ENCODE data around the gene ZNF438. TPM values are rescaled to one million over a fixed set of nuclear protein-coding genes. Genes with fewer than 3 reads are reported as not detected.
A peak's percentile ranks its signal among the peaks of the same experiment; 100 is the strongest.

The ZNF438 gene
- total and polyA plus RNA-seq, 11 donors: 9.0 to 14.7 (median 13.2) TPM

DNA sequence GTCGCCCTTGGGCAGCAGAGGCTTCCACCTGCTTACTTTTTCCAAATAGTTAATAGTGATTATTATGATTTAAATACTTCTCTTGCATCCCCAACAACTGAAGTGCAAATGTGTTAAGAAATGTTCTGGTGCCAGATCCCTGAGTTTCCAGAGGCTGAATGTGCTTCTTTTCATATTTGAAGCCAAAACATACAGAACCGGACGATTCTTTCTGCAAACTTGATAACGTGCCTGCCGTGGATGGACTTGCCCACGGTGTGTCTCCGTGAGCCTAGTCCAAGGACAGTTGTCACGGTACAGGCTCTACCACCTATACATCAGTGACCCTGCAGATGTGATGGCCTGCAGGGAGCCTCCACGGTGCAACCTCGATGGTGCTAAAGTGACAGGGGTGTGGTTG, 203.5 kb downstream of the ZNF438 start:
- DNase-seq: no peak
- intact Hi-C loops (cut with DNase I): no loop called here
- Histone ChIP-seq H3K9me3 (no peaks in the 10 kb centered on the region), H3K4me3 (peak overlapping the region in 5 of 12 donors; percentile 2 to 18 (median 9)), H3K36me3 (no peaks in the 10 kb centered on the region), H3K27me3 (no peaks in the 10 kb centered on the region), H3K27ac (no peak overlapping the region), H3K4me1 (peaks cover 0 to 18% (median 12%) of the 10 kb centered on the region in 12 donors)
- ATAC-seq: peak in 2 of 4 donors; percentile 33 to 49
- WGBS, 4 donors: 28 to 54% (median 35%) methylated on average over 10 of the region's 10 CpGs
- TF ChIP-seq POLR2A (IDR thresholded peaks at IDR 0.05): no peak
- TF ChIP-seq, protein P1, sequence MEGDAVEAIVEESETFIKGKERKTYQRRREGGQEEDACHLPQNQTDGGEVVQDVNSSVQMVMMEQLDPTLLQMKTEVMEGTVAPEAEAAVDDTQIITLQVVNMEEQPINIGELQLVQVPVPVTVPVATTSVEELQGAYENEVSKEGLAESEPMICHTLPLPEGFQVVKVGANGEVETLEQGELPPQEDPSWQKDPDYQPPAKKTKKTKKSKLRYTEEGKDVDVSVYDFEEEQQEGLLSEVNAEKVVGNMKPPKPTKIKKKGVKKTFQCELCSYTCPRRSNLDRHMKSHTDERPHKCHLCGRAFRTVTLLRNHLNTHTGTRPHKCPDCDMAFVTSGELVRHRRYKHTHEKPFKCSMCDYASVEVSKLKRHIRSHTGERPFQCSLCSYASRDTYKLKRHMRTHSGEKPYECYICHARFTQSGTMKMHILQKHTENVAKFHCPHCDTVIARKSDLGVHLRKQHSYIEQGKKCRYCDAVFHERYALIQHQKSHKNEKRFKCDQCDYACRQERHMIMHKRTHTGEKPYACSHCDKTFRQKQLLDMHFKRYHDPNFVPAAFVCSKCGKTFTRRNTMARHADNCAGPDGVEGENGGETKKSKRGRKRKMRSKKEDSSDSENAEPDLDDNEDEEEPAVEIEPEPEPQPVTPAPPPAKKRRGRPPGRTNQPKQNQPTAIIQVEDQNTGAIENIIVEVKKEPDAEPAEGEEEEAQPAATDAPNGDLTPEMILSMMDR (IDR thresholded peaks at IDR 0.05): no peak

DNA sequence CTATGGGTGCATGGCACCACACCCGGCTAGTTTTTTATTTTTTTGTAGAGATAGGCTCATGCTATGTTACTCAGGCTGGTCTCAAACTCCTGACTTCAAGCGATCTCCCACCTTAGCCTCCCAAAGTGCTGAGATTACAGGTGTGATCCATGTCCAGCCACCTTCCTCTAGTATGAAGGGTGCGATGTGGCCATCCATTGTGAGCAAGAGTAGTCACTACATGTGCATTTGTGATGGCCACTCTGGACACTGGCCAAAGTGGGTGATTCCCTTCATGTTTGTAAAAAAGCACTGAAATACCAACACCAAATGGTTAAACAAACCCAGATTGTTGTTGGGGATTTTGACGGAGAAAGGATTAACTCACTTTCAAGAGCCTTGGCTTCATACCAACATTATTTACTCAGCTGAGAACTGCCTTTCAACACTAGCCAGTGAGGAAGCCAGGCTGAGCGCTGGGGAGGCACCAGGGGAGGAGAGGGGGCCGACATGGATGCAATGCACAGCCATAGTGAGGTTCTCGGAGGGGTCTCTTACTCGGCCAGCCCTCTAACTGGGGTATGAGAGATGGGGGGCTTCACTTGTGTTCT, 204.0 kb downstream of the ZNF438 start:
- 43 to 56% (median 50%) methylated on average over 8 of the region's 8 CpGs for WGBS, 4 donors

DNA sequence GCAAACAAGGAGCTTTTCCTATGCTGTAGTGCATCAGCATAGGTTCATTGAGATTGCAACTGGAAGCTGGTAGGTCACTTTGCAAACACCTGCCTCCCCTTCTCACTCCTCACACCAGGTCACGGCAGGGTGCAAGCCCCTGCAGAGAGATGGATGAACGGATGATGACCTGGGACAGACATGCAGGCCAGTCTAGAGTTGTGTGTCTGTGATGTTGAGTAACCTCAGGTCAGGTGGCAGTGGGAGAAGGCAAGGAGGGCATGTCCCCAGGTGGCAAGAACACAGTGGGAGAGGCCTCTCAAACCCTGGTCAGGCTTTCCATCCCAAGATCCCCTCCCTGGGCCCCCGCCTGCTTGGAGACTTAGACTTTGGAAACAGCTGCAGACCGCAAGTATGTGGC, 205.0 kb downstream of the ZNF438 start:
- TF ChIP-seq, protein P1 (IDR thresholded peaks at IDR 0.05): no peak
- TF ChIP-seq POLR2A (IDR thresholded peaks at IDR 0.05): no peak
- DNase-seq (no peak), ATAC-seq (no peak)
- no peaks in the 10 kb centered on the region for H3K27me3 ChIP-seq
- intact Hi-C loops (cut with DNase I): no loop called here
- H3K9me3 ChIP-seq: no peaks in the 10 kb centered on the region
- H3K4me1 ChIP-seq: peaks cover 0 to 24% (median 12%) of the 10 kb centered on the region in 12 donors
- no peaks in the 10 kb centered on the region for H3K36me3 ChIP-seq
- 92 to 96% (median 94%) methylated on average over 4 of the region's 4 CpGs for WGBS, 4 donors
- H3K4me3 ChIP-seq: no peak overlapping the region
- H3K27ac ChIP-seq: no peak overlapping the region

More for the DNA sequence above, 204.0 kb downstream of the ZNF438 start:
- Histone ChIP-seq H3K9me3 (no peaks in the 10 kb centered on the region), H3K4me3 (peak overlapping the region in 5 of 12 donors; percentile 2 to 18 (median 9)), H3K27ac (no peak overlapping the region), H3K4me1 (peaks cover 0 to 18% (median 12%) of the 10 kb centered on the region in 12 donors), H3K36me3 (no peaks in the 10 kb centered on the region), H3K27me3 (no peaks in the 10 kb centered on the region)
- ATAC-seq: peak in 3 of 4 donors; percentile 51 to 72 (median 66)
- TF ChIP-seq, protein P1 (IDR thresholded peaks at IDR 0.05): no peak
- TF ChIP-seq POLR2A (IDR thresholded peaks at IDR 0.05): no peak
- DNase-seq: peak in 2 of 5 donors; percentile 46 to 49
- intact Hi-C loops (cut with DNase I): no loop called here

DNA sequence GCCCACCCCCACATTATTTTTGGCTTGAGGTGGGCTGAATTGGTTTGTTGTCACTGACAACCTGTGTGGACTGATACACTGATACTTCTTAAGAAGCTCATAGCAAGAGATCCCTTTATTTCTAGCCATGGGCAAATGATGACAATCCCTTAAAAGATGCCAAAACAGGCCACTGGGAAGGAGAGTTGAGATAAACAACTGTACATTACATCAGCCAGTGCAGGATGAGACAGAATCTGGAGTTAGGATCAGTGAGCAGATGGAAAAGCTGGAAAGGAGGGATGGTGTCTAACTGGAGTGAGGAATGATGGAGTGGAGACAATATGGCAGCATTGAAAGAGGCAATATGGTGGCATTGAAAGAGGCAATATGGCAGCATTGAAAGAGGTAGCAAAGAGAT, 206.2 kb downstream of the ZNF438 start:
- no peaks in the 10 kb centered on the region for H3K9me3 ChIP-seq
- ATAC-seq (no peak), DNase-seq (no peak)
- no peaks in the 10 kb centered on the region for H3K36me3 ChIP-seq
- TF ChIP-seq POLR2A (IDR thresholded peaks at IDR 0.05): no peak
- TF ChIP-seq, protein P1 (IDR thresholded peaks at IDR 0.05): no peak
- no peak overlapping the region for H3K4me3 ChIP-seq
- intact Hi-C loops (cut with DNase I): no loop called here
- H3K4me1 ChIP-seq: peaks cover 0 to 33% (median 17%) of the 10 kb centered on the region in 12 donors
- no peaks in the 10 kb centered on the region for H3K27me3 ChIP-seq
- no peak overlapping the region for H3K27ac ChIP-seq
